GM21717 (cell line): Measurements from ENCODE around the gene TMEM150C.
"Not testable (repeated sequence)": the region's sequence is repeated elsewhere in the genome, so short reads cannot be mapped to it uniquely, and the experiment has no call there.

Source experiments
- ATAC-seq: cut with Tn5 transposase; IDR thresholded peaks from one replicate; pipeline ENCODE4 v1.9.1; 2021; ENCODE audit warnings: mild to moderate bottlenecking, moderate library complexity; ENCODE audit not compliant: unreplicated experiment

TMEM150C gene

DNA sequence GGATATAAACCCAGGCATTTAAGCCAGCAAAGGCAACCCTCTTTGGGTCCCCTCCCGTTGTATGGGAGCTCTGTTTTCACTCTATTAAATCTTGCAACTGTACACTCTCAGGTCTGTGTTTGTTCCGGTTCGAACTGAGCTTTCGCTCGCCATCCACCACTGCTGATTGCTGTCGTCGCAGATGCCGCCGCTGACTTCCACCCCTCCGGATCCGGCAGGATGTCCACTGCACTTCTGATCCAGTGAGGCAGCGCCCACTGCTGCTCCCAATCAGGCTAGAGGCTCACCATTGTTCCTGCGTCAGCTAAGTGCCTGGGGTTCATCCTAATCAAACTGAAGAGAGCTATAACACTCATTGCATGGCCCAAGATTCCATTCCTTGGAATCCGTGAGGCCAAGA is 82.2 kb downstream of the TMEM150C start:
- ATAC-seq = no peak

DNA sequence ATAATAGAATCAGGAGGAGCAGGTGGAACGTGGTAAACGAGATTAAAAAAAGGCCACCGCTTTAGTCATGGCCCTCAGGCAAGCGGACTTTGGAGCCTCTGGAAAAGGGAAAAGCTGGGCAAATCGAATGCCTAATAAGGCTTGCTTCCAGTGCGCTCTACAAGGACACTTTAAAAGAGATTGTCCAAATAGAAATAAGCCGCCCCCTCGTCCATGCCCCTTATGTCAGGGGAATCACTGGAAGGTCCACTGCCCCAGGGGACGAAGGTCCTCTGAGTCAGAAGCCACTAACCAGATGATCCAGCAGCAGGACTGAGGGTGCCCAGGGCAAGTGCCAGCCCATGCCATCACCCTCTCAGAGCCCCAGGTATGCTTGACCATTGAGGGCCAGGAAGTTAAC is 84.3 kb downstream of the TMEM150C start:
- ATAC-seq = not testable (repeated sequence)

DNA sequence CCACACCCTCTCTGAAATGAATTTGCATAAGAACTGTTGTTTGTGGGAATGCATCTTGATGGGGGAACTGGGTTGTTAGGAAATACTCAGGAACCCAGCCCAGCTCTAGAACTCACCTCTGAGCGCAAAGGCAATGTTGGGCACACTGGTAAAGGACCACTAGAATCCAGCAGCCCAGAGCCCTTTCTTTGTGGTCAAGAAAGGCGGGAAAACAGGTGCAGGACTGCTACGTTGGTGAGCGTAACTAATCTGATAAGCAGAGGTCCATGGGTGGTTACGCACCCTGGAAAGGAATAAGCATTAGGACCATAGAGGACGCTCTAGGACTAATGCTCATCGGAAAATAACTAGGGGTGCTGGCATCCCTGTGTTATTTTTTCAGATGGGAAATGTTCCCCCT is 85.9 kb downstream of the TMEM150C start:
- ATAC-seq = not testable (repeated sequence)

DNA sequence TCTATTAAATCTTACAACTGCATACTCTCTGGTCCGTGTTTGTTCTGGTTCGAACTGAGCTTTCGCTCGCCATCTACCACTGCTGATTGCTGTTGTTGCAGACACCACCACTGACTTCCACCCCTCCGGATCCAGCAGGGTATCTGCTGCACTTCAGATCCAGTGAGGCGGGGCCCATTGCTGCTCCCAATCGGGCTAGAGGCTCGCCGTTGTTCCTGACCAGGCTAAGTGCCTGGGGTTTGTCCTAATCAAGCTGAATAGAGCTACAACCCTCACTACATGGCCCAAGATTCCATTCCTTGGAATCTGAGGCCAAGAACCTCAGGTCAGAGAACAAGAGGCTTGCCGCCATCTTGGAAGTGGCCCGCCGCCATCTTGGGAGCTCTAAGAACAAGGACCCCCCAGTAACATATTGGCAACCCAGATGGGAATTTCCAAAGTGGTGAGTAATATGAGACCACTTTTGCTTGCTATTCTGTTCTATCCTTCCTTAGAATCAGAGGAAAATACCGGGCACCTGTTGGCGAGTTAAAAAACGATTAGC is 88.1 kb downstream of the TMEM150C start:
- no peak for ATAC-seq

DNA sequence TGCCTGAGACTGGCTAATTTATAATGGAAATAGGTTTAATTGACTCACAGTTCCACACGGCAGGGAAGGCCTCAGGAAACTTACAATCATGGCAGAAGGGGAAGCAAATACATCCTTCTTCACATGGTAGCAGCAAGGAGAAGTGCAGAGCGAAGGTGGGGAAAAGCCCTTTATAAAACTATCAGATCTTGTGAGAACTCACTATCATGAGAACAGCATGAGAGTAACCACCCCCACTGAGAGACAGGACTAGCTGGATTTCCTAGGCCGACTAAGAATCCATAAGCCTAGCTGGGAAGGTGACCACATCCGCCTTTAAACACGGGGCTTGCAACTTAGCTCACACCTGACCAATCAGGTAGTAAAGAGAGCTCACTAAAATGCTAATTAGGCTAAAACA is 88.7 kb downstream of the TMEM150C start:
- ATAC-seq = not testable (repeated sequence)

DNA sequence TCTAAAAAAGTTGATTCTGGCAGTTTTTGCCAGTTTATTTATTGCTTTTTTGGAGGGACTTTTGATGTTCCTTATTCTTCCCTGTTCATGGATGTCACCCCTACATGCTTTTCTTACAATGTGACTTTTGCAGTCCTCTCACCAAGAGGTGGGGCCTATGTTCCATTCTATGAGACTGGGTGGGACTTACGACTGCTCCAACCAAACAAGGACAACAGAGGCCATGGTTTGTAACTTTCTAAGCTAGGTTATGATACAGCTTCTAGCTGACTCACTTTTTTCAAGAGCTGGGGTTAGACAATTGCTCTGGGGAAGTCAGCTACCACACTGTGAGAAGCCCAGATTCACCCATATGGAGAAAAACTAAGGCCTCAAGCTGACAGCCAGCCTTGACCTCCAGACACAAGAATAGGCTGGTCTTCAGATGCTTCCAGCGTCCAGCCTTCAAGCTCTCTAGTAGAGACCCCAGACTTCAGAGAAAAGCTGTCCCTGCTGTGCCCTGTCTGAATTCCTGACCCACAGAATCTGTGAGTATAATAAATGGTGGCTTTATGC is 91.9 kb downstream of the TMEM150C start:
- no peak for ATAC-seq

DNA sequence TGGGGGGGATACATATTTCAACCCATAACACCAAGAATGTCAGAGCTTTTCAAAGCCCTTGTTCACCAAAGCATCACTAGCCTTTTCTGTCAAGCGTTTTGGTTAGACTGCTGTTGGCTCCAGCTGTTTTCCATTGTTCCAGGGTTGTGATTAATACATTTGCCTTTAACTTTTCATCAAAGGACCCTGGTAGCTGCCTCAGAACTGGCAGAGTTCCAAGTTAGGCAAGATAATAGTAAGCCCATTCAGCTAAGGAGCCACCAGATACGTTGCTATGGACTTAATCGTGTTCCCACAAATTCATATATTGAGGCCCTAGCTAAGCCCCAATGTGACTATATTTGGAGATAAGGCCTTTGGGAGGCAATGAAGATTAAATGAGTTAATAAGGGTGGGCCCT is 94.3 kb downstream of the TMEM150C start:
- ATAC-seq = no peak

DNA sequence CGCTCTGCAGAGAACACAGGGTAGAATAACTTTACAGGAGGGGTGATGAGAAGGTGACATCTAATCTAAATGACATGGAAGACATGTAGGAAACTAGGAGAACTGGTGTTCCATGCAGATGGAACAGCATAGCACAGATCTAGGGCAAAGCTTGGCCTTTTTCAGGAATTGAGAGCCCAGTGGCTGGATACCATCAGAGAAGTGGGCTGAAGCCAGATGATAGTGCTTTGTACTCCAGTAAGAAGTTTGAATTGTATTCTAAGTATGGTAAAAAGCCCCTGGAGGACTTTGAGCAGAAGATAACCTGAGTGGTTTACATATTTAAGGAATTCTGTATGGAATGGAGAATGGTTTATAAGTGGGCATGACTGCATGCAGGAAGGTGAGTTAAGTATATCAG is 98.6 kb downstream of the TMEM150C start:
- no peak for ATAC-seq

DNA sequence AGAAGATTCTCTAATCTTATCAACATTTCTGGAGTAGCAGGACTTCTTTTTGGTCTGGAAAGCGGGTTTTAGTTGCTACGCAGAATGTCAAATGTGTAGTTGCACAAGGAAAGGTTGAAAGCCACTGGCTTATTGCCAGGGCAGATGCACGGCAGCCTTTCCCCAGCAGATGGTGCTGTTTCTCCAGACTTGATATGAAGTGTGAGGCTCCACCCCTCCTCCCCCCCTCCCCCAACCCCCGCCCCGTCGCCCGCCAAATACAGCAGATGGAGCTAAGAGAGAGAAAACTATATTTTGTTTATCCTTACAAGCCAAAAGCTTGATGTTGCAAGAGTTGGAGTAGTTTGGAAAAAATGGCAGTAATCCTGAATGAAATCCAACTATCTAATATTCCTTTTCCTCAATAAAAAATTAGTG is 99.4 kb downstream of the TMEM150C start:
- ATAC-seq = peak; percentile 78

DNA sequence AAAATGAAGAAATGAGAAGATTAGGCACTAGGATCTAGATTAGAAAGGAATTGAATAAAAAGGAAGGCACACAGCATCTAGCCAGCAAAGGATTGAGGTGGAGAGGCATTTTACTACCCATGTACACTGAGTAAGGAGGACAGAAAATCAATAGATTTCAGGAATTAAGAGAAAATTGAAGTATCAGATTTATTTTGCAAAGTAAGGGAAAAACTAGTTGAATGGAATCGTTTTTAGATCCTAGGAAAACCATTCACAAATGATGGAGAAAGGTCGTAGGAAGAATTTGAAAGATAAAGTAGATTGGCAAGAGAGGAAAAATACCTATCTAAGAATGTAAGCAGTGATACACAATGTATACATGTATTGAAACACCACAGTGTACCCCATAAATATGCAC is 100.1 kb downstream of the TMEM150C start:
- ATAC-seq = no peak

DNA sequence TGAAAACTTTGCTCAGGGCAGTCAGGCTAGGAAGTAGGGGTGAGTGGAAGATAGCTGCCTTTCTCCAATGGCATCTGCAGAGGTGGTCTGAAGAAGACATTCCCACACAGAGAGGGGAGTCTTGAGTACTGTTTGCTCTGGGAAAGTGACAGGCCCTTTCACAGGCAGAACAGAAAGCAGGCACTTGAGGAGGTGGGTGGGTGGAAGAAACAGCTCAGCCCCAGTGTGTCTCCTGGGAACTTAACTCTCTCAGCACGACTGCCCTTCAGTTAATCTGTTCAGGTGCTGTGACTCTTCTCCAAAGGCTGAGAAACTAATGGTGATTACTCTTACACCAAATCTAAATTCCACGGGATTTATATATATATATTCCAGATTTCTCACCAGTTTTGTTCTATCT is 103.1 kb downstream of the TMEM150C start:
- ATAC-seq = no peak

DNA sequence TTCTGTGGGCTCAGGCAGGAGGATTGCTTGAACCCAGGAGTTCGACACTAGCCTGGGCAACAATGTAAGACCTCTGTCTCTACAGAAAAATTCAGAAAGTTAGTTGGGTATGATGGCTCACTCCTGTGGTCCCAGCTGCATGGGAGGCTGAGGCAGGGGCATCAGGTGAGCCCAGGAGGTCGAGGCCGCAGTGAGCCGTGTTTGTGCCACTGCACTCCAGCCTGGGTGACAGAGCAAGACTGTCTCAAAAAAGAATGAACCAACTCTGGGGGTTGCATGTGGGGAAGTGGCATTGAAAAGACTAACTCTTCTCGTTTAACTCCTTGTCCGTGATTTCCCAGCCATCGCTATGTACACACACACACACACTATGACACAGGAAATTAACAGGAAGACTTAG is 104.5 kb downstream of the TMEM150C start:
- ATAC-seq = no peak

DNA sequence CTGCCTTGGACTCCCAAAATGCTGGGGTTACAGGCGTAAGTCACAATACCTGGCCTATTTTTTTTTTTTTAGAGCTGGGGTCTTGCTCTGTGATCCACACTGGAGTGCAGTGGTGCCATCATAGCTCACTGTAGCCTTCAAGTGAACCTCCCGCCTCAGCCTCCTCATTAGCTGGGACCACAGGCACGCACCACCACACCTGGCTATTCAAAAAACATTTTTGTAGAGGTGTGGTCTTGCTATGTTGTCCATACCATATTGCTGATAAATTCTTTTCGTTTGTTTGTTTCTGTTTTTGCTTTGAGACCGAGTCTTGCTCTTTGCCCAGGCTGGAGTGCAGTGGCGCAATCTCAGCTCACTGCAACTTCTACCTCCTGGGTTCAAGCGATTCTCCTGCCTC is 109.8 kb downstream of the TMEM150C start:
- ATAC-seq = no peak

DNA sequence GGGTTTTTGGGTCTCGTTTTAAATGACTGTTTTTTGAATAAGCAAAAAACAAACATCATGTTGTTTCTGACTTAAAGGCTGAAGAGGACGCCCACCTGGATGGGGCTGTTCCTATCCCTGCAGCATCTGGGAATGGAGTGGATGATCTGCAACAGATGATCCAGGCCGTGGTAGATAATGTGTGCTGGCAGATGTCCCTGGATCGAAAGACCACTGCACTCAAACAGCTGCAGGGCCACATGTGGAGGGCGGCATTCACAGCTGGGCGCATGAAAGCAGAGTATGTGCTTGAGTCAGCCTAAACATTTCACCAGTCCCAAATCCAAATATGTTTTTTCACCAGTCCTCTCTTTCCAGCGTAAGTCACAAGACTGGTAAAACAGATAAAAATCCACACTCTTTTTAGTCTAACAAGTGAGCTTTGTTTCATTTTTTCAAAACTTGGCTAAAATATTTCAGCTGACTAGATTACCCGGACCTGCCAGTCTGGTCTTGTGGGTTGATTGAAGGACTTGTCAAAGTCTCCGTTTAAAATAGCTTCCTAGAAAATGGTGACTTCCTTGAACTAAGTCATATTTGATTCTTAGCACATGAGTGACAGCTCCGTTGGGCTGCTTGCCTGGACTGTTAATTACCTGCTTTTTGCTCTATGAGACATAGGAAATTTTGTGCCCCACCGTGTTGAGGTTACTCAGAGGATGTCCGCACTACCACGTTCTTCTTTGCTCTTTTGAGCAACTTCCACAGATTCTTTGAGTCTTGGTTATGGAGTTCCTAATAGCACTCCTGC is 110.6 kb downstream of the TMEM150C start:
- ATAC-seq = no peak

DNA sequence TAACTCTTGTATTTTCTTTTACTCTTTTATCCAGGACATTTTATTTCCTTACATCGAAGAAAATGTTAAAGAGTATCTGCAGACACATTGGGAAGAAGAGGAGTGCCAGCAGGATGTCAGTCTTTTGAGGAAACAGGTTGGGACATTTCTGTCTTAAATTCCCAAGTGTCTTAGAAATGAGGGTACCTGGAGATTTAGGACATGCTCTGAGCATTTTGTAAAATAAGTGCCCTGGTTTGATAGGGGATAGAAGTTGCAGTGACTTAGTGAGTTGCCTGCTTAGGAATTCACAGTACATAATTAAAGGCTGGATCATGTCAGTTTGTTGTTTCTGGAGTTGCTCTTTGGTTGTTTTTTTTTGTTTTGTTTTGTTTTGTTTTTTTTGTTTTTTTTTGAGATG is 113.9 kb downstream of the TMEM150C start:
- ATAC-seq = no peak

DNA sequence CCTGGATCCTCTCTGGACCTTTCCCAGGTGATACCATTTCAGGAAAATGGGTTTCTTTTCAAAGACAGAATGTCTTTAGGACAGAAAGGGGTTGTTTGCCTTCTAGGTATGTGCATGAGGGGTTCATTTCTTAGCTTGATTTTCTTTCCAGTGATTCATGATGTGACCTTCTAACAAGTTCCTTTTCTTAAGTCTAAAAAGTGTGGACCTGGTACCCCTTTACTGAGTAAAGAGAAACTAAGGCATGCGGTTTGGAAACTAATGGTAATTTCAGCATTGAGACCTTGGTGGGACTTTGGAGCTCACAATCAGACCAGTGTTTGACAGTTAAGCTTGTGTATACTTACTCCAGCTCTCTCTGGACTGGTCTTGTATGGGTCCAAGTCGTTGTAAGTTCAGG is 122.7 kb downstream of the TMEM150C start:
- ATAC-seq = no peak

DNA sequence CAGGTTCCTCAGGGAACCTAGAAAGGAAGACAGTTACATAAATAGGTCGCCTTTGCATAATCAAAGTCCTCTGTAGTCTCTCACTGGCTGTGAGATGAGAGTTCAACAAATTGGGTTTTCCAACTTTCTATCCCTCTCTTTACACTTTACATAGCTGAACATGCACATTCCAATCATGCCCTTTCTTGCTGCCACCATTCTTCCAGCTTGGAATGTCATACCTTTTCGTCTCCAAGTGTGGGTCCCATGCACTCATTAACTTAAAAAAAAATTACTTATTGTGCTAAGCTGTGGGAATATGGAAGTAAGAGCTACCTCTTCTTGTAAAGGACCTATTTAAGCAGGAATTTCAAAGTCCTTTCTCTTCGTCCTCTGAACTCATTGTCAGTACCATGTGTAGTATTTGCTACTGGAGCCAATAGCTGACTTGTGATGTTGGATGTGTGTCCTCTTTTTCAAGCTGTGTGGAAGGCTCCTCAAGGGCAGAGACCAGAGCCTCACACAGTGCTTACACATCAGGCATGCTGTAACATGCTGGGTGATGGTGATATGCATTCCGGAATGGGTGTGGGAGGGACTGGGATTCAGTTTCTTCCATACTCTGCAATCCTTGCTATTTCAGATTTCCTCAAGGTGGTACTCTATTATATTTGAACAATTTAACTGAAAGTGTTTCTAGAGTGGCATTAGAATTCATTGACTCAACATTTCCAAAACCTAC is 124.3 kb downstream of the TMEM150C start:
- no peak for ATAC-seq

DNA sequence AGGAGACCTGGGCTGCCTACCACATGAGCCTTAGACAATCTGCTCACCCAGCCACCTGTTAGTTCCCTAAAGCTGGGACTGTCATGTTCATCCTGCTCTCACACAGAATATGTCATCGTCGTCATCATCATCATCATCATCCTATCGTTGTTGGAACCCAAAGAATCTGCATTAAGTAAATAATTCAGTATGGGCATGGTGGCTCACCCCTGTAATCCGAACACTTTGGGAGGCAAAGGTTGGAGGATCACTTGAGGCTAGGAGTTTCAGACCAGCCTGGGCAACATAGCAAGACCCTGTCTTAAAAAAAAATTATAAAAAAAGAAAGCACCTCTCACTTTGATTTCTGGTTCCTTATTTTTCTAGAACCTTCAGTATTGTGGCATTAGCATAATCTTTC is 125.0 kb downstream of the TMEM150C start:
- no peak for ATAC-seq

DNA sequence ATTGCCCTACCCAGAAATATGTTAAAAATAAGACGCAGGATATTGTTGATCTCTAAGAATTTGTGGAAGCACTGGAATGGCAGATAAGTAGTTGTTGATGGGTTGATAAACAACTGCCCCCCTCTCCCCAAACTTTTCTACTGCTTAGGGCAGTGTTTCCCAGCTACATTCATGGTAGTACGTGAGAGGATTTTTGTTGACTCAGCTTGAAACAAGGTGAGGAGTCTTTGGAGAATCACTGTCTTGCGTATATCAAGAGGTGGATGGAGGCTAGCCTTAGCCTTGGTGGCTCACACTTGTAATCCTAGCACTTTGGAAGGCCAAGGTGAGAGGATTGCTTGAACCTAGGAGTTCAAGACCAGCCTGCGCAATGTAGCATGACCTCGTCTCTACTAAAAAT is 125.7 kb downstream of the TMEM150C start:
- ATAC-seq = no peak

DNA sequence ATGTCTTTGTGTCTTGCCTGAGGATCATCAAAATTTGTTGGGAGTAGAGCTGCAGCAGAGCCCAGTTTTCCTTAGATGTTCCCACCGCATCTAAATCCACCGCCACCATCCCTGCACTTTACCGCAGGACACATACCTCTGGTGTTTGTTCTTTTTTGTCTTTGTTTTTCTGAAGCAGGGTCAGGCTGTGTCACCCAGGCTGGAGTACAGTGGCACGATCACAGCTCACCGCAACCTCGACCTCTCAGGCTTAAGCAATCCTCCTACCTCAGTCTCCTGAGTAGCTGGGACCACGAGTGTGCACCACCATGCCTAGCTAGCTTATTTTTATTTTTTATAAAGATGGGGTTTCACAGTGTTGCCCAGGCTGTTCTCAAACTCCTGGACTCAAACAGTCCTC is 126.8 kb downstream of the TMEM150C start:
- ATAC-seq = no peak

DNA sequence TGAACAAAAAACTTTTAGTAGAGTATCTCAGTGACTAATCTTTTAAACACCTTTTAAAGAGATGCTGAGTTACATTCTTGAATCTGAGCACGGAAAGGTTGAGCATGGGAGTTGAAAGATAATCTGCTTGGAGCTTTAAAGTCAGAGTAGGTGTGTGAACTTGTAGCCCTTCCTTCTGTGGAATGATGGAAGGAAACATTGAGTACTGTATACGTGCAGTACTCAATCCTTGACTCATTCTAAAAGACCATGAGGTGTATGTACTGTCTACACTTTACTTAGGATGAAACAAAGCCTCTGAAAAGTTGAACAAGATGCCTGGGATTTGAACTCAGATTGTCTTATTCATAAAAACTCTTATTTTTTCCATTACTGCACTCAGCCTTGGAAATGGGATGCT is 128.0 kb downstream of the TMEM150C start:
- no peak for ATAC-seq
